NCI-H2107 treated with DMSO at 0.1 percent for 48 hours (cell line): ENCODE results near the gene TMEM45B.
"Not testable (repeated sequence)": the region's sequence is repeated elsewhere in the genome, so short reads cannot be mapped to it uniquely, and the experiment has no call there.

Source experiments
- DNase-seq: peaks from one replicate; lab custom pipeline; 2025; ENCODE audit not compliant: unreplicated experiment; lab: John Stamatoyannopoulos, UW

TMEM45B gene

DNA sequence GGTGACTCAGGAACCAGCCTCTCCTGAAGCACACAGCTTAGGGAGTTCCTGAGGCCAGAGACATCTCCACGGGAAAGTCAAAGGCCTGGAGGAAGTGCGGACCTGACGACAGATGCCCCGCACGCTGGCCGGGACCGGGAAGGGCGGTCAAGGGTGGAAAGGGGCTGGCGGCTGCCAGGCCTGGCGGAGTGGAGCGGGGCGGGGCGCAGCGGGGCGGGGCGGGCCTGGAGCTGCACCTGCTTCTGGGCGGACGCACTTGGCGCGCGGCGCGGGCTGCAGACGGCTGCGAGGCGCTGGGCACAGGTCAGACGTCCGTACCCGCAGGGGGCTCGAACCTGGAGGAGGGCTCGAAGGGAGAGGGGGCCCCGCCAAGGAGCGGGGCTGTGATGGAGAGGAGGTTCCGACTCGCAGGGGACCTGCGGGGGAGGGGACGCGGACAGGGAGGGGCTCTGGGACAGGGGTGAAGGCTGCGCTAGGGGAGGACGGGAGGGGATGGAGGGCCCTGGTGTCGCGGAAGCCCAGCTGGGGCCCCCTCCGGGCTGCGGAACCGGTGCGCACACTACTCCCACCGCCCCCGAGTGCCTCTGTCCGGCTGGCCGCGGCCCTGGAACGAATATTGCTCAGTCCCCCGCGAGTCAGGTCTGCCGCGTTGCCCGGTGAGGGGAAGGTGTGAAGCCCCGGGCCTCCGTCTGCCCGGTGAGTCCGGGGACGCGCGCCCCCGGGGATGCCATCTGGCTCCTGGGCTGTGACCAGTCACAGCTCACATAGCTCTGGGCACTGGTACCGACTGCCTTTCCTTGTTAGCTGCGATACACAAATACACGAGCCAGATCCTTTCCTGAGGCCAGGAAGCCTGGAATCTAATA, at the start of gene TMEM45B:
Gene TMEM45B, plus strand, starts transcription at position 253 of the 866 bp plus-strand sequence. CDS start 36,635 bp downstream, outside the sequence.
- DNase-seq: peak; percentile 1

DNA sequence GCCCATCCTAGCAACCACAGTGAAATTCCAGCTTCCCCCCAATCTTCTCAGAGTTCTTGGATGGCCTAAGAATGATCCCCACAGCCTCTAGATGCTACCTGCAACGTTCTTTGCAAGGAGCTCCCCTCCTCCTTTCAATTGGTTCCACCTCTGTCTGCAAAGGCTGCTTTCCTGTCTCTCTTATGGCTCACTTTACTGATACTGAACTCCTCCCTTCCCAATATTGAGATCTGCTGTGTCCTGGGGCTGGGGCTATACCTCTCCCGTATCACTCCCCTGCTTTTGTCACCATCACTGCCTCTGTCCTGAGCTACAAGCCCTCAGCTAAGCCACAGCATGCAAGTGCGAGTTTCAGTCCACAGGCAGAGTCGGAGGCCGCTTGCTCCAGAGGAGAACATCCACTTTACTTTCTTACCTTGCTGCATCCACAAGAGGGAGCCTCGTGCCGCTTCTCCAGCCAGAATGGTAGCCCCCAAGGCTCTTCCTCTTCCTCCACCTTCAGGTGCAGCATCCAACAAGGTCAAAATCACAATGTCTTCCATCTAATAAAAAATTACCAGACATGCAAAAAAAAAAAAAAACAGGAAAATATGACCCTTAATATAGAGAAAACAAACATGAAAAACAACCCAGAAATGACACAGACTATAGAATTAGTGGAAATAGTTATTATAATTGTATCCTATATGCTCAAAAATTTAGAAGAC, 48.6 kb upstream of the TMEM45B start:
- DNase-seq: peak; percentile 7

DNA sequence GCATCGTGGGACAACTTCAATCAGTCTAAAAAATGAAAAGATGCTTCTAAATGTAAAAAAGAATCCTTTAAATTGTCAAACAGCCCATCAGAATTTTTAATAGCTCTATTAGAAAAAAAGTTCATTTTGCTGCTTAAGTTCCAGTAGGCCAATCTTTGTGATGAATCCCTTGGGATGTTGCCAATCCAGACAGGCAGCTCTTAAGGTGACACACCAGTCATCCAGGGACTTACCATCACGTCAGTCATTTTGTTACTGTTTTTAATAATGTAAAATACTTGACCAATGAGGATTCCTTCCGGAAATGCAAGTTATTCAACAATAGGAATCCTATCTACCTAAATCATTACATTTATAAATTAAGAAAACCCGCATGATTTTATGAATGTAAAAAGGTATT, 47.8 kb upstream of the TMEM45B start:
- DNase-seq: no peak

DNA sequence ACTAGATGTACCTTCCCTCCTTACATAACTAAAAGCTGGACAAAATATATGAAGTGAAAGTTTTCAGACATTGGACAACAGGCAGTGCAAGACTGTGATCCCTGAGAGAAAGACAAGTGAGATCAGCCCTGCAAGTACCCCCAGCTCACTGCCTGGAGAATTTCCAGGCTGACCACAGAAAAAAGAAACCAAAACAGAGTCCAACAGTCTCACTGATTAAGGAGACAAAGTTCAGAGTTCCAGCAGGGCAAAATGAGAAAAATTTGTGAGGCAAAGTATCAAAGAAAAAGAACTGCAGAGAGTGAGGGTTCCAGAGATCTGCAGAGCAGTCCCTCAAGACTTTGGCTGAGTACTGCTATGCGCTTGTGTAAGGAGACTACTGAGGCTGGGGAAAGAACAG, 47.3 kb upstream of the TMEM45B start:
- no peak for DNase-seq

- DNase-seq: no peak
Observed at GRCh38 chr11:129769059-129769458, 46.6 kb upstream of the TMEM45B start.

- DNase-seq: no peak
Observed at GRCh38 chr11:129770993-129771392, 44.7 kb upstream of the TMEM45B start.

DNA sequence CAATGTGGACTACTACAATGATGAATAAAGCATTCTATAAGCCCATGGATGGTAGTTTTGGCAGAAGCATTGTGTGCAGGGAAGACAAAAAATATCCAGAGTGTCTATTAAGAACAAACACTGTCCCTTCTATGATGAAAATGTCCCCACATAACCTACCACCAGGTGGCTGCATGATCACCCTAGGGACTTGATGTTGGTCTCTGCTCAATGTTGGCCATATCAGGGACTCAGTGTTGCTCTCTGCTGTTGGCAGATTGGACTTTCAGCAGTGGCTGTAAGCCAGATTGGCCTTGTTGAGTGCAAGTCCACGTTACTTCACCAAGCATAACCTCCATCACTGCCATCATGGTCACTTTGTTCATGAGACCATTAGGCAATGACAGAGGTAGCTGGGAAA, 44.2 kb upstream of the TMEM45B start:
- not testable (repeated sequence) for DNase-seq

DNA sequence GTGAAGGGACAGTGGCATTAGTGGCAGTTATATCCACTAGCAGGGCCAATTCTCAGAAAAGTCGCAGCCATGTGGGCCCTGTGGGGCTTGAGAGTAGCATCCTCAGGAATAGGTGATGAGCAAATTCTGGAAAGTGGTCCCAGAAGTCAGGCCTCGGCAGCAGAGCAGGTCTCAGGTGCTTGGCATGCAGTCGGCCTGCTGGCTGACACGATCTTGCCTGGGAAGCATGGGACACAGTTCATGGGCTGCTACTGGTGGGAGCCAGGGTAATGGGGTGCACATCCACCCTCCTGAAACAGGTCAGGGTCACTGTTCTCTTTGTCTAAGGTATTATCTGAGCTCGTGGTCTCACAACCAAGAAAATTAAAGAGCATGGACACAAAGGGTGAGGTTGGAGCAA, 36.8 kb upstream of the TMEM45B start:
- DNase-seq: no peak

DNA sequence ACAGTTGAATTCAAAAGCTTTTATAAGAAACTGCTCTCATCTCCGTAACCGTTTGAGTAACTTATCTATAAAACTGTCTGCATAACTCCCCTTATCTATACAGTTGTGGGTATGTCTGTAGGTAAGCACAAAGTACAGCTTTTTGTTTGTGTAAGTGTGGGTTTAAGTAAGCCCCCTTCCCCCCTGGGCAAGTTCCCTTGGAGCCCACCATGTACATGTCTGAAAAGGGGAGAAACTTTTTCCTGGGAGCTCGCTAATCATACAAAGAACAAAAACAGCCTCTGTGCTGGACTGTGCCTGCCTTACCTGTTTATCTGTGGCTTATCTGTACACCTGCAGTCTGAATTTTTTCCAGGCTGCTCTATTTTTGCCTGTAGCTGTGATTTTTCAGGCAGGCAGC, 36.3 kb upstream of the TMEM45B start:
- no peak for DNase-seq

DNA sequence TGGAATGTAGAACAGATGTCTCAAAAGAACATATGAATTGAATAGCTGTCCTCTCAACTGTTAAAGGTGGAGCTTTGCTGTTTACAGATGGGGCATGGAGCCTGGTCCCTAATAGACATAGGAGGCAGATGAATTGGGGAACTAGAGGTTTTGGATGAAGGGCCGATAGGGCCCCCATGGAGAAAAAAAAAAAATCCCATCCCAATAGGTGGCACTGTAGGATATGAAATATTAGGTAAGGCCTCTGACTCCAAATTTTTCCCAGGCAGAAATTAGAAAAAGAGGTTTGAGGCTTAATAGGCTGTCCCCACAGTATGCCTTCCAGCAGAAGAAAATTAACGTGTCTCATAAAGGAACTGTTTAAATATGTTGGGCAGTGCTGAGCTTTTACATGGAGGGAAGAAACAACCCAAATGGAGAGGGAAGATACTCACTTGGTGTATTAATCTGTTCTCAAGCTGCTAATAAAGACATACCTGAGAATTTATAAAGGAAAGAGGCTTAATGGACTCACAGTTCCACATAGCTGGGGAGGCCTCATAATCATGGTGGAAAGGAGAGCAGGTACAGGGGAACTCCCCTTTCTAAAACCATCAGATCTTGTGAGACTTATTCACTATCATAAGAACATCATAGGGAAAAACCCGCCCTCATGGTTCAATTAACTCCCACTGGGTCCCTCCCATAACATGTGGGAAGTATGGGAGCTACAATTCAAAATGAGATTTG, 30.1 kb upstream of the TMEM45B start:
- DNase-seq: peak; percentile 1

GRCh38 chr11:129786112-129786416, 29.6 kb upstream of the TMEM45B start:
- DNase-seq: not testable (repeated sequence)

GRCh38 chr11:129787532-129788155, 28.0 kb upstream of the TMEM45B start:
- DNase-seq: no peak

GRCh38 chr11:129788278-129788677, 27.4 kb upstream of the TMEM45B start:
- DNase-seq: no peak

DNA sequence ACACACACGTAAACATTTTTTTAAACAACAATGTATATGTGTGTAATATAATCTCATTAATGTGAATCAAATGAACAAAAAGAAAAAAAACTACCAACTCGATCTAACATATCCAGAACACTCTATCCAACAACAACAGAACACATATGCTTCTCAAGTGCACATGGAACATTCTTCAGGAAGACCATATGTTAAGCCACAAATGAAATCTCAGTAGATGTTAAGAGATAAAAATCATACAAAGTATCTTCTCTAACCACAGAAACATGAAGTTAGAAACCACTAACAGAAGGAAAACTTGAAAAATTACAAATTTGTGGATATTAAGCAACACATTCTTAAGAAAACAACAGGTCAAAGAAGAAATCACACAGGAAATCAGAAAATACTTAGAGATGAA, 25.5 kb upstream of the TMEM45B start:
- DNase-seq: no peak

DNA sequence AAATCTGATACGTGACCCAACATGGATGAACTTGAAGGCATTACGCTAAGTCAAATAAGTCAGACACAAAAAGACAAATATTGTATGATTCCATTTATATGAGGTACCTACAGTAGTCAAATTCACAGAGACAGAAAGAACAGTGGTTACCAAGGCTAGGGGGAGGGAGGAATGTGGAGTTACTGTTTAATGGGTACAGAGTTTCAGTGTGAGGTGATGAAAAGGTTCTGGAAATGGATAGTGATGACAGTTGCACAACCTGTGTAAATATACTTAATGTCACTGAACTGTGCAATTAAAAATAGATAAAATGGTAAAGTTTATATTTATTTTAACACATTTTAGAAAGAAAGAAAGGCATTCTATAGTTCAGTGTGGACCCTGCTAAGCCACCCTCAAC, 24.1 kb upstream of the TMEM45B start:
- no peak for DNase-seq

DNA sequence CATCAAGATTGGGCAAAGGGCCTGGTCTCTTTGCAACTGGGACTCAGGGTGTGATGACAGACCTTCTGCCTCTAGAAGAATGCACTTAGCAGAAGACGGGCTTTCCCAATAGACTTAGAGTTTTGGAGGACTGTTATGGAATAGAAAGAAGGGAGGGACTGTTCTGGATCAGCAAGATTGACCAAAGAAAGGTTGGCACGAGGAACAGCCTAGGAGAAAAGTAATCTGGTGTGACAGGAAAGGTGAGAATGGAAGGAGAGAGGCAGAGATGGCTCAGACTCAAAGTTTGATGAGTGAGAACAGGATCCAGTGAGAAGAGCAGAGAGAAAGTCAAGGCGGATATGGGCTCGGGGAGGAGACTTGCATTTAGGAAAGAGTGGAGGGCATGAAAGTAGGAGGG, 23.0 kb upstream of the TMEM45B start:
- DNase-seq: no peak

- DNase-seq: no peak
Observed at GRCh38 chr11:129795089-129795488, 20.6 kb upstream of the TMEM45B start.

DNA sequence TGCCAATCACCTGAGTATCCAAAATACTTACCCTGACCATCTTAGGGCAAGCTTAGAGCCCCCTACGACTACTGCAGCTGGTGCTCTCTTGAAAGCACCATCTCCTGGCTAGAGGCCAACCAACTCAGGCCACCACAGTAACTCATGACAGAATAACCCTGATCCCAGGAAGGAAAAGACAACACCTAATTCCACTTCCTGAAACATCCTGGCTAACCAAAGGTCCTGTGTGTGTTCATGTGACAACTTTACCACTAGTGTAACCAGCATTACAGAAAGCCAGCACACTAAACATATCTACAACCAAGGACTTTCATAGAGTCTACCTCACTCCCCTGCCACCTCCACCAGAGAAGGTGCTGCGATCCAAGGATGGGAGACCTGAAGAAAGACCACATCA, 17.4 kb upstream of the TMEM45B start:
- DNase-seq: no peak

GRCh38 chr11:129800162-129800561, 15.5 kb upstream of the TMEM45B start:
- DNase-seq: not testable (repeated sequence)

- no peak for DNase-seq
Observed at GRCh38 chr11:129800655-129801054, 15.0 kb upstream of the TMEM45B start.

GRCh38 chr11:129803533-129803932, 12.1 kb upstream of the TMEM45B start:
- no peak for DNase-seq
